HL-60 (cell line): ENCODE results near the gene GIT2.

Experiments used
- GABPA ChIP-seq: IDR thresholded peaks from 2 replicates; pipeline ENCODE4 v1.6.1; 2012; ENCODE audit warnings: low read depth
- POLR2AphosphoS5 ChIP-seq: IDR thresholded peaks from 2 replicates; pipeline ENCODE4 v1.6.1; 2012; ENCODE audit warnings: low read depth
- SPI1 ChIP-seq: IDR thresholded peaks from 2 replicates; pipeline ENCODE4 v1.6.1; 2012; ENCODE audit warnings: low read depth, mild to moderate bottlenecking, borderline replicate concordance
- TF ChIP-seq, protein P1 (sequence below): IDR thresholded peaks from one replicate; pipeline ENCODE4 v1.5.1; 2011; ENCODE audit warnings: low read length, control low read depth, inconsistent platforms; ENCODE audit not compliant: insufficient read depth
- TF ChIP-seq, protein P2 (sequence below): IDR thresholded peaks from 2 replicates; pipeline ENCODE4 v1.6.1; 2012; ENCODE audit warnings: low read depth; ENCODE audit not compliant: insufficient replicate concordance

DNA sequence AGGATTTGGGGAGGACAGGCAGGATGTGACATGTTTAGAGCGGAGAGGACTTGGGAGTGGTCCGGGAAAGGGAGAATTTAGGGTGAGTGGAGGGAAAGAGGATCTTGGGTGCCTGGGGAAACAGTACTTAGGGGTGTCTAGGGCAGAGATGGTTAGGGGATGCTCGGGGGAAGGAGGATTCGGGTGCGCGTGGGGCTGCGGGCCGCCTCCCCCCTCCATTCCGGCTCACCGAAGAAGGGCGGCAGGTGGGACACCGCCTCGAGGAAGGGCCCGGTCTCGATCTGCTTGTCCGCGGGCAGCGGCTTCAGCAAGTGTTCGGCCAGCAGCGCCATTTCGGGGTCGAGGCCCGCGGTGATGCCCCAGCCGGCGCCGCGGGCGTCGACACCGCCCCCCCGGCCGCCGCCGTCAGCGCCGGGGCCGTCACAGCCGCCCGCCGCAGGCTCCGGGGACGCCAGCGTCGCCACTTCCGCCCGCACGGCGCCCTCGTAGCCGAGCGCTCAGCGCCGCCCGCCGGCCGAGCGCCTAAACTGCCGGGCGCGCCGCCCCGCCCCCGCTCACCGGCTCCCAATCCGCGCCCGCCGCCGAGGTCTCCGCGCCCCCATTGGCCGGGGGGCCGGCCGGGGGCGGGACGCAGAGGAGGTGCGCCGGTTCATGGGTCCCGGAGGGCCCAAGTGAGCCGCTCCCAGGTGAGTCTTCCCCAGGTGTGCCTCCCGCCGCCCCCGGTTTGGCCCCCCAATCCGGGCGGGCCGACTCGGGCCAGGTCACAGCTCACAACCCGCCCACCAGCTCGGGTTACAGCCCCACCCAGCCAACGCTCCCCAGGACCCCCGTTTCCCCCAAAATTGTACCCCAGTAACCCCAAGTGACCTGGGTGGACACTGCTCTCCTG, 115.9 kb downstream of the GIT2 start, which contains the start of gene GLTP:
- TF ChIP-seq, protein P1, sequence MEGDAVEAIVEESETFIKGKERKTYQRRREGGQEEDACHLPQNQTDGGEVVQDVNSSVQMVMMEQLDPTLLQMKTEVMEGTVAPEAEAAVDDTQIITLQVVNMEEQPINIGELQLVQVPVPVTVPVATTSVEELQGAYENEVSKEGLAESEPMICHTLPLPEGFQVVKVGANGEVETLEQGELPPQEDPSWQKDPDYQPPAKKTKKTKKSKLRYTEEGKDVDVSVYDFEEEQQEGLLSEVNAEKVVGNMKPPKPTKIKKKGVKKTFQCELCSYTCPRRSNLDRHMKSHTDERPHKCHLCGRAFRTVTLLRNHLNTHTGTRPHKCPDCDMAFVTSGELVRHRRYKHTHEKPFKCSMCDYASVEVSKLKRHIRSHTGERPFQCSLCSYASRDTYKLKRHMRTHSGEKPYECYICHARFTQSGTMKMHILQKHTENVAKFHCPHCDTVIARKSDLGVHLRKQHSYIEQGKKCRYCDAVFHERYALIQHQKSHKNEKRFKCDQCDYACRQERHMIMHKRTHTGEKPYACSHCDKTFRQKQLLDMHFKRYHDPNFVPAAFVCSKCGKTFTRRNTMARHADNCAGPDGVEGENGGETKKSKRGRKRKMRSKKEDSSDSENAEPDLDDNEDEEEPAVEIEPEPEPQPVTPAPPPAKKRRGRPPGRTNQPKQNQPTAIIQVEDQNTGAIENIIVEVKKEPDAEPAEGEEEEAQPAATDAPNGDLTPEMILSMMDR = peak; percentile 26
- TF ChIP-seq, protein P2, sequence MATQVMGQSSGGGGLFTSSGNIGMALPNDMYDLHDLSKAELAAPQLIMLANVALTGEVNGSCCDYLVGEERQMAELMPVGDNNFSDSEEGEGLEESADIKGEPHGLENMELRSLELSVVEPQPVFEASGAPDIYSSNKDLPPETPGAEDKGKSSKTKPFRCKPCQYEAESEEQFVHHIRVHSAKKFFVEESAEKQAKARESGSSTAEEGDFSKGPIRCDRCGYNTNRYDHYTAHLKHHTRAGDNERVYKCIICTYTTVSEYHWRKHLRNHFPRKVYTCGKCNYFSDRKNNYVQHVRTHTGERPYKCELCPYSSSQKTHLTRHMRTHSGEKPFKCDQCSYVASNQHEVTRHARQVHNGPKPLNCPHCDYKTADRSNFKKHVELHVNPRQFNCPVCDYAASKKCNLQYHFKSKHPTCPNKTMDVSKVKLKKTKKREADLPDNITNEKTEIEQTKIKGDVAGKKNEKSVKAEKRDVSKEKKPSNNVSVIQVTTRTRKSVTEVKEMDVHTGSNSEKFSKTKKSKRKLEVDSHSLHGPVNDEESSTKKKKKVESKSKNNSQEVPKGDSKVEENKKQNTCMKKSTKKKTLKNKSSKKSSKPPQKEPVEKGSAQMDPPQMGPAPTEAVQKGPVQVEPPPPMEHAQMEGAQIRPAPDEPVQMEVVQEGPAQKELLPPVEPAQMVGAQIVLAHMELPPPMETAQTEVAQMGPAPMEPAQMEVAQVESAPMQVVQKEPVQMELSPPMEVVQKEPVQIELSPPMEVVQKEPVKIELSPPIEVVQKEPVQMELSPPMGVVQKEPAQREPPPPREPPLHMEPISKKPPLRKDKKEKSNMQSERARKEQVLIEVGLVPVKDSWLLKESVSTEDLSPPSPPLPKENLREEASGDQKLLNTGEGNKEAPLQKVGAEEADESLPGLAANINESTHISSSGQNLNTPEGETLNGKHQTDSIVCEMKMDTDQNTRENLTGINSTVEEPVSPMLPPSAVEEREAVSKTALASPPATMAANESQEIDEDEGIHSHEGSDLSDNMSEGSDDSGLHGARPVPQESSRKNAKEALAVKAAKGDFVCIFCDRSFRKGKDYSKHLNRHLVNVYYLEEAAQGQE = no peak
- TF ChIP-seq SPI1 (peak; percentile 32; the same call in 1 of the 2 replicates), POLR2AphosphoS5 (no peak), GABPA (no peak)
